Activated CD8-positive, alpha-beta memory T cell treated with anti-CD3 and anti-CD28 coated beads for 1 hour (primary cell): ENCODE measurements around the gene HOMER3.

Experiments
- DNase-seq, 2 donors: peaks; one replicate each; pipeline ENCODE4 v3.0.0-alpha.2; 2020; ENCODE audit warnings: low read depth in 1 of 2; ENCODE audit errors: extremely low read depth in 1 of 2

HOMER3 gene

DNA sequence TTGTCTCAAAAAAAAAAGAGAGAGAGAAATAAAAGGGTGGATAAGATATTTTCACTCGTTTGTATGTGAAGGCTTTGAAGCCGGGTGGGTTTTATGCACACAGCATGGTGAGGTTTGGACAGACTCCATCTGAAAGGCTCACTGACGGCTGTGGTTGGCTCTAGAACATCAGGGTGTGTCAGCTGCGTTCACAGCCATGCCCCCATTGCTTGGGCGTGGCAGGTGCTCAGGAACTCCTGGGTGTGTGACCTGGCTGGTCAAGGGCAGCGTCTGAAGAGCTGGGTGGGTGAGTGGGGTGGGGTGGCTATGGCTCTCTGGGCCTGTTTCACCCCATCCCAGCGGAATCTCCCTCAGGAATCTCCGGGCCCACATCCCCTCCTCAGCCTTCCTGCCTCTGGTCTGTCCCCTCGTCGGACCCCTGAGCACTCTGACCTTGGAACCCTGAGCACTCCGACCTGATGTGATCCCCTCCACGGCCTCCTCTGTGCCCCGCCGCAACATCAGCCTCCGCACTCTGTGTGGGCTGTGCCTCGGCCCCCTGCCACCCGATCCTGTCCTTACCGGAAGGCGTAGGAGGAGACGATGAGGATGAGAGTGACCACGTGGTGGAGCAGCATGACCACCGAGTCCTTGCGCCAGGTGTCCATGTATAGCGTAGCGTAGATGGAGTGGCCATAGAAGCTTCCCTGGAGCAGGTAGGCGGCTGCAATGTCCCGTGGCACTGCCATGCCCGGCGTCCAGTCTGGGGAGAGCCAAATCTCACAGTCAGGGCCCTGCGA, 57.3 kb downstream of the HOMER3 start:
- DNase-seq, result no peak

DNA sequence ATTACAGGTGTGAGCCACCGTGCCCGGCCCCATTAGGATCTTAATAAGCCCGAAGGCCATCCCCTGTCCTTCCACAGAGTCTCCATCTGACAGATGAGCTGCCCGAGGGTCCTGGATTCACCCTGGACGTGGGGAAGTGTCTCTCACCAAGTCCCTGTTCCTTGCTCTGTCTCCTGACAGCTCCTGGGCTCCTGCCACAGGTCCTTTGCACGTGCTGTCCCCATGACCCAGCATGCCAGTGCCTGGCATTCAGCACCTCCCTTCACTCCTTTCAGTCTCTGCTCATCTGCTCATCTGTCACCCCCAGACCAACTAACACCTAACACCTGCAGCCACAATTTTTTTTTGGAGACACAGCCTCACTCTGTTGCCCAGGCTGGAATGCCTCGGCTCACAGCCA, 59.5 kb downstream of the HOMER3 start:
- no peak for DNase-seq

DNA sequence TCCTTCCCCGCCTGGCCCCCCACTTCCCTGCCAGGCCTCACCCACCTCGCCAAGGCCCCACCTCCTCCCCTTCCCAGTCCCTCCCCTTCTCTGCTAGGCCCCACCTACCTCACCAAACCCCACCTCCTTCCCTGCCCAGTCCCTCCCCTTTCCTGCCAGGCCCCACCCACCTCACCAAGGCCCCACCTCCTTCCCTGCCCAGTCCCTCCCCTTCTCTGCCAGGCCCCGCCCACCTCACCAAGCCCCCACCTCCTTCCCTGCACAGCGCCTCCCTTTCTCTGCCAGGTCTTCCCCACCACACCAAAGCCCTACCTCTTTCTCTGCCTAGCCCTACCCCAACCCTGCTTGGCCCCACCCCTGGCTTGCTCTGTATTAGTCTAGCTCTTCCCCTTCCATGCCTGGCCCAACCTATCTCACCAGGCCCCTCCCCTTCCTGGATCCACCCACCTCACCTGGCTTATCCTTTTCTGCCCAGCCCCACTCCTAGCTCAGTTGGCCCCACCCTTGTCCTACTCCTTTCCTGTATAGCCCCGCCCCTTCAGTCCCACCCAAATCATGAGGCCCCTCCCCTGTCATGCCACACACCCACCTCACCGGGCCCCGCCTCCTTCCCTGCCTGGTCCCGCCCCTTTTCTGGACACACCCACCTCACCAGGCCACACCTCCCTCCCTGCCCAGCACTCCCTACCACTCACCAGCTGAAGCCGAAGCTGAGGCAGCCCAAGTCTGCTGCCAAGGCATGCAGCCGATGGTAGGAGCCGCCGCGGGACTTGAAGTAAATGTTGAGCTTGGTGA, 61.2 kb downstream of the HOMER3 start:
- no peak for DNase-seq
